Calu3 (cell line): ENCODE data around the gene CCZ1. TPM values are rescaled to one million over a fixed set of nuclear protein-coding genes. Genes with fewer than 3 reads are reported as not detected.
"Not testable (repeated sequence)": the region's sequence is repeated elsewhere in the genome, so short reads cannot be mapped to it uniquely, and the experiment has no call there.

ENCODE experiments used
- BruUV-seq: library from RNA; stranded (reverse); fragments of 400-500 nt; replicated peaks from 2 replicates; lab custom pipeline; 2021; lab: Mats Ljungman, UMichigan
- CTCF ChIA-PET: fragments of 300-600 bp; sonication (Branson Sonifier 250); formaldehyde crosslinking; loops from one replicate; lab custom pipeline; 2022; ENCODE audit warnings: antibody characterized with exemption; lab: Charles Lee
- DNase-seq: peaks from one replicate; pipeline ENCODE4 v3.0.0; 2022
- H3K27ac Mint-ChIP-seq: one replicate; pipeline ENCODE4 v1.8.0; 2022; ENCODE audit warnings: mixed read lengths; ENCODE audit not compliant: unreplicated experiment
- H3K27me3 Mint-ChIP-seq: one replicate; pipeline ENCODE4 v1.8.0; 2022; ENCODE audit warnings: mixed read lengths; ENCODE audit not compliant: unreplicated experiment
- H3K36me3 Mint-ChIP-seq: one replicate; pipeline ENCODE4 v1.8.0; 2022; ENCODE audit warnings: mild to moderate bottlenecking, moderate library complexity, mixed read lengths; ENCODE audit not compliant: insufficient read depth, unreplicated experiment
- H3K4me1 Mint-ChIP-seq: one replicate; pipeline ENCODE4 v1.8.0; 2022; ENCODE audit warnings: mild to moderate bottlenecking, low read depth, mixed read lengths; ENCODE audit not compliant: unreplicated experiment
- H3K4me3 Mint-ChIP-seq: one replicate; pipeline ENCODE4 v1.8.0; 2022; ENCODE audit warnings: mild to moderate bottlenecking, low read depth, moderate library complexity, mixed read lengths; ENCODE audit not compliant: unreplicated experiment
- H3K9me3 Mint-ChIP-seq: one replicate; pipeline ENCODE4 v1.8.0; 2022; ENCODE audit warnings: low read depth, mixed read lengths; ENCODE audit not compliant: unreplicated experiment
- intact Hi-C: fragments of 100-400 bp; cut with micrococcal nuclease; formaldehyde crosslinking; loops from one replicate; pipeline ENCODE4 v1.10.0; 2022; ENCODE audit not compliant: unreplicated experiment
- total RNA-seq: library from RNA; stranded (reverse); gene quantifications from 2 replicates; pipeline ENCODE4 v1.2.3, GENCODE V29; 2022

Gene CCZ1
- total RNA-seq, 1 experiment from 2014 or later = 144 TPM

GRCh38 chr7:5934945-5935450, 36.5 kb downstream of the CCZ1 start:
- DNase-seq, H3K9me3 Mint-ChIP-seq, H3K4me3 Mint-ChIP-seq, BruUV-seq, CTCF ChIA-PET, intact Hi-C loops, H3K36me3 Mint-ChIP-seq, H3K4me1 Mint-ChIP-seq, H3K27me3 Mint-ChIP-seq, H3K27ac Mint-ChIP-seq: not testable (repeated sequence)

GRCh38 chr7:5963205-5963604, 64.7 kb downstream of the CCZ1 start:
- CTCF ChIA-PET = not testable (repeated sequence)

GRCh38 chr7:5963810-5964209, 65.3 kb downstream of the CCZ1 start:
- H3K4me1 Mint-ChIP-seq, H3K27me3 Mint-ChIP-seq, BruUV-seq, H3K36me3 Mint-ChIP-seq, CTCF ChIA-PET, DNase-seq, H3K9me3 Mint-ChIP-seq, H3K4me3 Mint-ChIP-seq, intact Hi-C loops, H3K27ac Mint-ChIP-seq: not testable (repeated sequence)

More at GRCh38 chr7:5963205-5963604, 64.7 kb downstream of the CCZ1 start:
- H3K4me1 Mint-ChIP-seq, H3K27me3 Mint-ChIP-seq, H3K36me3 Mint-ChIP-seq, BruUV-seq, H3K27ac Mint-ChIP-seq, H3K4me3 Mint-ChIP-seq, H3K9me3 Mint-ChIP-seq, DNase-seq, intact Hi-C loops: not testable (repeated sequence)

DNA sequence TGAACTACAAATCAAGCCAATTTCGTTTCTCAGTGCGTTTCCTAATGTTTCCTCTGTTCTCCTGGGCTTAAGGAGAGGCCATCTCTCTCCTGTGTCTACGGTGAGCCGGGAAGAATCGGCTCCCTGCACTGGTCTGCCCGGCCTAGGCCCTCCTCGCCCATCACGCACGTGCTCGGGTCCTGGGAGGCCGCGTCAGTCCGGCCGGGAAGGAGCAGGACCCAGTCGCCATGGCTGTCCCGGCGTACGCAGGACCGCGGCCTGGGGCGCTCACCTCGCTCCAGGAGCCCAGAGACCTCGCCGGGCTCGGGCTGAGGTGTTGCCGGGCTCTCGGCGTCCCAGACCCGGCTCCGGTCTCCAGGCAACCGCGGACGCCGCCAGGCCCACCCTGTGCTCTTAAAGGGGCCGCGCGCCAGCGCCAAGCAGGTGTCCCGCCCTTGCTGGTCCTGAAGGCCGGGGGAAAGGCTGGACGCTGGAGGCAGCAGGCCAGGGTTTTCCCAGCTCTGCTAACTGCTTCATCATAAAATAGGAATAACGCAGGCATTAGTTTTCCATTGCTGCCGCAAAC, 71.9 kb downstream of the CCZ1 start, which contains the start of gene RSPH10B:
RSPH10B (minus strand) TSS at position 343 of the 565 bp plus-strand sequence. CDS start 3,573 bp downstream, outside the sequence.
- BruUV-seq, H3K9me3 Mint-ChIP-seq, H3K27me3 Mint-ChIP-seq, DNase-seq, H3K36me3 Mint-ChIP-seq, H3K27ac Mint-ChIP-seq, intact Hi-C loops, H3K4me3 Mint-ChIP-seq, H3K4me1 Mint-ChIP-seq, CTCF ChIA-PET: not testable (repeated sequence)

- BruUV-seq, H3K36me3 Mint-ChIP-seq, DNase-seq, H3K4me1 Mint-ChIP-seq, H3K27ac Mint-ChIP-seq, H3K4me3 Mint-ChIP-seq, H3K9me3 Mint-ChIP-seq, CTCF ChIA-PET, H3K27me3 Mint-ChIP-seq, intact Hi-C loops: not testable (repeated sequence)
These were observed 75.0 kb downstream of the CCZ1 start for GRCh38 chr7:5973580-5973979.

Other genes with a start within 250 kb of the CCZ1 start
- gene RNF216, start 117.1 kb upstream of the CCZ1 start, total RNA-seq = 45.7 and 48.7 TPM in 2 replicates
- gene OCM, start 17.9 kb upstream of the CCZ1 start, total RNA-seq = not detected in 2 replicates
- gene RSPH10B, start 72.0 kb downstream of the CCZ1 start, total RNA-seq = 0.33 and 0.37 TPM in 2 replicates
- 32.6 and 33.2 TPM in 2 replicates for gene PMS2, start 110.3 kb downstream of the CCZ1 start, total RNA-seq
- 74.2 and 85.9 TPM in 2 replicates for gene AIMP2, start 110.5 kb downstream of the CCZ1 start, total RNA-seq
- 0.47 and 0.59 TPM in 2 replicates for gene ANKRD61, start 132.6 kb downstream of the CCZ1 start, total RNA-seq
- gene EIF2AK1, start 160.4 kb downstream of the CCZ1 start, total RNA-seq = 182 and 197 TPM in 2 replicates
- gene USP42, start 206.2 kb downstream of the CCZ1 start, total RNA-seq = 19.6 and 20.5 TPM in 2 replicates